Glutamatergic neuron (in vitro differentiated cells): ENCODE results near the gene ZNF24. TPM values are rescaled to one million over a fixed set of nuclear protein-coding genes. Genes with fewer than 3 reads are reported as not detected.

ENCODE experiments used
- total RNA-seq: library from RNA; stranded (reverse); fragmentation: NEBNext Ultra II Directional; extraction: Animal tissue kit (Norgen Biotek cat#: 25700); gene quantifications from one replicate; pipeline ENCODE4 v1.2.1, GENCODE V29; 2021; ENCODE audit not compliant: unreplicated experiment

ZNF24 gene
- total RNA-seq, 1 donor from 2014 or later = 59.2 TPM

Other genes with a start within 250 kb of the ZNF24 start
- gene ZNF397, start 103.4 kb downstream of the ZNF24 start, total RNA-seq = 35.9 TPM
- gene ZSCAN30, start 54.2 kb downstream of the ZNF24 start, total RNA-seq = 41.0 TPM
- 2.1 TPM for gene ZNF396, start 32.9 kb upstream of the ZNF24 start, total RNA-seq
- 38.7 TPM for gene INO80C, start 153.5 kb upstream of the ZNF24 start, total RNA-seq
- 65.3 TPM for gene GALNT1, start 237.3 kb upstream of the ZNF24 start, total RNA-seq